ENCODE measurements around the gene EXOSC9. TPM values are rescaled to one million over a fixed set of nuclear protein-coding genes. Genes with fewer than 3 reads are reported as not detected.
A peak's percentile ranks its signal among the peaks of the same experiment; 100 is the strongest.

Gene EXOSC9
- total RNA-seq, 2 donors from 2014 or later: 12.3 to 17.8 TPM

- Histone ChIP-seq H3K36me3 (no peaks in the 10 kb centered on the region), H3K4me1 (no peaks in the 10 kb centered on the region), H3K9ac (ENCODE audit: low read depth in 2 of 2, low read length in 2 of 2) (peak overlapping the region; percentile 79 to 85), H3K4me3 (peak overlapping the region; percentile 82), H3K9me3 (no peaks in the 10 kb centered on the region), H3K27ac (peak overlapping the region; percentile 89), H3K27me3 (no peaks in the 10 kb centered on the region)
- no peak for DNase-seq
- intact Hi-C loops (cut with DNase I): no loop called here
- TF ChIP-seq, protein P1, sequence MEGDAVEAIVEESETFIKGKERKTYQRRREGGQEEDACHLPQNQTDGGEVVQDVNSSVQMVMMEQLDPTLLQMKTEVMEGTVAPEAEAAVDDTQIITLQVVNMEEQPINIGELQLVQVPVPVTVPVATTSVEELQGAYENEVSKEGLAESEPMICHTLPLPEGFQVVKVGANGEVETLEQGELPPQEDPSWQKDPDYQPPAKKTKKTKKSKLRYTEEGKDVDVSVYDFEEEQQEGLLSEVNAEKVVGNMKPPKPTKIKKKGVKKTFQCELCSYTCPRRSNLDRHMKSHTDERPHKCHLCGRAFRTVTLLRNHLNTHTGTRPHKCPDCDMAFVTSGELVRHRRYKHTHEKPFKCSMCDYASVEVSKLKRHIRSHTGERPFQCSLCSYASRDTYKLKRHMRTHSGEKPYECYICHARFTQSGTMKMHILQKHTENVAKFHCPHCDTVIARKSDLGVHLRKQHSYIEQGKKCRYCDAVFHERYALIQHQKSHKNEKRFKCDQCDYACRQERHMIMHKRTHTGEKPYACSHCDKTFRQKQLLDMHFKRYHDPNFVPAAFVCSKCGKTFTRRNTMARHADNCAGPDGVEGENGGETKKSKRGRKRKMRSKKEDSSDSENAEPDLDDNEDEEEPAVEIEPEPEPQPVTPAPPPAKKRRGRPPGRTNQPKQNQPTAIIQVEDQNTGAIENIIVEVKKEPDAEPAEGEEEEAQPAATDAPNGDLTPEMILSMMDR (IDR thresholded peaks at IDR 0.05): no peak
Observed at GRCh38 chr4:121801715-121802075, 572 bp downstream of the EXOSC9 start.

DNA sequence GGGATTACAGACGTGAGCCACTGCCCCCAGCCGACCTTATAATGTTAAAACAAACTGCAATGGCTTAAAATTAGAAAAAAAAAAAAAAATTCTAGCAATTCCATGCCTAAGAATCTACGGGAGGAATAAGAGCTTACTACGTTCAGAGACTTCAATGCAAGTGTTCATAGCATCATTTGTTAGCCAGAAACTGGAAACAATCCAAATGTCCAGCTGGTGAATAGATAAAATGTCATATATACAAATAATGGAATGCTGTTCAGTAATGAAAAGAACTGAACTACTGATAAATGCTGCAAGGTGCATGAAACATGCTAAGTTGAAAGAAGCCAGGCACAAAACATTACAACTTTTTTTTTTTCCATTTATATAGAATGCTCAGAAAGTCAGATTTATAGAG, 5.3 kb downstream of the EXOSC9 start:
- no peak overlapping the region for H3K9ac ChIP-seq (ENCODE audit: low read depth in 2 of 2, low read length in 2 of 2)
- no peak overlapping the region for H3K27ac ChIP-seq
- H3K4me3 ChIP-seq: no peak overlapping the region
- intact Hi-C loops (cut with DNase I): no loop called here
- DNase-seq: no peak
- peaks cover 3% of the 10 kb centered on the region for H3K36me3 ChIP-seq
- H3K4me1 ChIP-seq: no peaks in the 10 kb centered on the region
- no peaks in the 10 kb centered on the region for H3K9me3 ChIP-seq
- no peaks in the 10 kb centered on the region for H3K27me3 ChIP-seq
- TF ChIP-seq, protein P1 (IDR thresholded peaks at IDR 0.05): no peak

DNA sequence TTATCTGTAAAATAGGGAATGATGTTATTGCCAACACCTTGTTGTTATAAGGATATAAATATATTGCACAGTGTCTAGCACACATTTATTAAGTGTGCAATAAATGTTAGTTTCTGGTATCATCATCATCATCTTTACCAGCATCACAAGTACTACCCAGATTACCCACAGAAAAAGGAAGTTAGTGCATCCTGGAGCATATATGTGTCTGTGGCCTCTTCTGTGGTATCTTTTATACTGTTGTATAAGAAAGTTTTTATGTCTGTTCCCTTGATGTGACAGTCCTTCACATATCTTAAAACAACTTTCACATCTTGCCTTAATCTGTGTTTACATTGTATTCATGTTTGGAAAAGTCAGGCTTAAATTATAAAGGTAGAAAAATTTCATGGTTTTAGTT, 10.0 kb downstream of the EXOSC9 start:
- TF ChIP-seq, protein P1 (IDR thresholded peaks at IDR 0.05): no peak
- no peak for DNase-seq
- Histone ChIP-seq H3K9me3 (no peaks in the 10 kb centered on the region), H3K9ac (ENCODE audit: low read depth in 2 of 2, low read length in 2 of 2) (no peak overlapping the region), H3K36me3 (peaks cover 6% of the 10 kb centered on the region), H3K4me3 (no peak overlapping the region), H3K27me3 (no peaks in the 10 kb centered on the region), H3K4me1 (no peaks in the 10 kb centered on the region), H3K27ac (no peak overlapping the region)
- intact Hi-C loops (cut with DNase I): no loop called here

GRCh38 chr4:121814756-121815155, 13.6 kb downstream of the EXOSC9 start:
- TF ChIP-seq, protein P1 (IDR thresholded peaks at IDR 0.05): no peak
- peaks cover 6% of the 10 kb centered on the region for H3K36me3 ChIP-seq
- no peak for DNase-seq
- H3K4me3 ChIP-seq: no peak overlapping the region
- H3K27ac ChIP-seq: no peak overlapping the region
- H3K4me1 ChIP-seq: no peaks in the 10 kb centered on the region
- intact Hi-C loops (cut with DNase I): no loop called here
- H3K9me3 ChIP-seq: no peaks in the 10 kb centered on the region
- no peak overlapping the region for H3K9ac ChIP-seq (ENCODE audit: low read depth in 2 of 2, low read length in 2 of 2)
- H3K27me3 ChIP-seq: no peaks in the 10 kb centered on the region

- intact Hi-C loops (cut with DNase I): no loop called here
- H3K36me3 ChIP-seq: no peaks in the 10 kb centered on the region
- H3K27me3 ChIP-seq: no peaks in the 10 kb centered on the region
Observed at GRCh38 chr4:121817006-121817405, 15.9 kb downstream of the EXOSC9 start.

More at GRCh38 chr4:121817006-121817405, 15.9 kb downstream of the EXOSC9 start:
- H3K4me1 ChIP-seq: no peaks in the 10 kb centered on the region
- TF ChIP-seq, protein P1 (IDR thresholded peaks at IDR 0.05): no peak
- H3K9me3 ChIP-seq: no peaks in the 10 kb centered on the region
- no peak overlapping the region for H3K27ac ChIP-seq
- no peak for DNase-seq
- no peak overlapping the region for H3K4me3 ChIP-seq
- no peak overlapping the region for H3K9ac ChIP-seq (ENCODE audit: low read depth in 2 of 2, low read length in 2 of 2)

Measured in colonic mucosa (tissue), 4 donors.